OCI-LY1 (cell line): ENCODE data around the gene PLEKHA6.

Source experiments
- EZH2 ChIP-seq: fragments of 200-600 bp; sonication (generic), shearing (Covaris generic); IDR thresholded peaks from 2 replicates; pipeline ENCODE4 v1.8.0; 2017; ENCODE audit warnings: borderline replicate concordance, mixed run types, mild to moderate bottlenecking, antibody characterized with exemption, low read length, moderate library complexity, mixed read lengths
- TF ChIP-seq, protein P1 (sequence below): fragments of 200-600 bp; sonication (generic), shearing (Covaris generic); IDR thresholded peaks from 2 replicates; pipeline ENCODE4 v1.5.1; 2017; ENCODE audit warnings: mild to moderate bottlenecking, antibody characterized with exemption, low read length, moderate library complexity, mixed read lengths

DNA sequence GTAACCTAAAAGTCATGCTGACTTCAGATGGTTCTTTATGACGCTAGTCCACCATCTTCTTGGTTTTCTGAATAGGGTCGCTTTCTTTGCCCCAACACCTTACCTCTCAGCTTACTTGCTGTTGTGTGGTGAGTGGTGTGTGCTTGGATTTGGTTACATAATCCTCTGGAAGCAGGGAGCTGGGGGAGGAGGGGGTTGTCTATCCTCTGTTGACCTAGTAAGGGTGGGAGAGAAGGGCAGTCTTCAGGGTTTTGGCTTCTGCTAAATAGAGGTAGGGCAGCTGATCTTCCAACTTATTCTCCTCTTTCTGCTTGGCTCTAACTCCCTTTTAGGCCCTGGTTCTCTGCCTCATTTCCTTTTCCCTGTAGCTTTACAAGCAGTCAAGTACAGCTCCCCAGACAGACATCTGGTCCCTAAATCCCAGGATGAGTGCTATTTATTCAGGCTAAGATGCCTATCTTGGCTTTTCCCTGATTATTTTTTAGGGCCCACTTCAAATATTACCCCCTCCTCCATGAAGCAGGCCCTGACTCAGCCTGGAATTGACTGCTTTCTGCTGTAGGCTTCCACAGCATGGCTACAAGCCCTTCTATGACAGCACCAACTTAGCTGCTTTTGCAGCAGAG, 187.2 kb downstream of the PLEKHA6 start:
- TF ChIP-seq, protein P1, sequence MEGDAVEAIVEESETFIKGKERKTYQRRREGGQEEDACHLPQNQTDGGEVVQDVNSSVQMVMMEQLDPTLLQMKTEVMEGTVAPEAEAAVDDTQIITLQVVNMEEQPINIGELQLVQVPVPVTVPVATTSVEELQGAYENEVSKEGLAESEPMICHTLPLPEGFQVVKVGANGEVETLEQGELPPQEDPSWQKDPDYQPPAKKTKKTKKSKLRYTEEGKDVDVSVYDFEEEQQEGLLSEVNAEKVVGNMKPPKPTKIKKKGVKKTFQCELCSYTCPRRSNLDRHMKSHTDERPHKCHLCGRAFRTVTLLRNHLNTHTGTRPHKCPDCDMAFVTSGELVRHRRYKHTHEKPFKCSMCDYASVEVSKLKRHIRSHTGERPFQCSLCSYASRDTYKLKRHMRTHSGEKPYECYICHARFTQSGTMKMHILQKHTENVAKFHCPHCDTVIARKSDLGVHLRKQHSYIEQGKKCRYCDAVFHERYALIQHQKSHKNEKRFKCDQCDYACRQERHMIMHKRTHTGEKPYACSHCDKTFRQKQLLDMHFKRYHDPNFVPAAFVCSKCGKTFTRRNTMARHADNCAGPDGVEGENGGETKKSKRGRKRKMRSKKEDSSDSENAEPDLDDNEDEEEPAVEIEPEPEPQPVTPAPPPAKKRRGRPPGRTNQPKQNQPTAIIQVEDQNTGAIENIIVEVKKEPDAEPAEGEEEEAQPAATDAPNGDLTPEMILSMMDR: no peak
- TF ChIP-seq EZH2: no peak
